ENCODE data around the gene WDR54.
A peak's percentile ranks its signal among the peaks of the same experiment; 100 is the strongest.

Gene WDR54

GRCh38 chr2:74421221-74421870 lies at the start of gene WDR54, which contains the start of gene C2orf81:
WDR54 (plus strand) TSS chr2:74421730; CDS start chr2:74422154, 424 bp downstream.
C2orf81 (minus strand) TSS chr2:74421619; CDS start chr2:74421560, 59 bp downstream.
- DNase-seq = peak; percentile 93

GRCh38 chr2:74372674-74373073 lies 48.9 kb upstream of the WDR54 start:
- DNase-seq = no peak

- DNase-seq = peak; percentile 85
These were observed 48.3 kb upstream of the WDR54 start for GRCh38 chr2:74373221-74373676.

- peak; percentile 19 for DNase-seq
These were observed 47.5 kb upstream of the WDR54 start for GRCh38 chr2:74373985-74374384.

- DNase-seq = peak; percentile 87
These were observed 46.9 kb upstream of the WDR54 start for GRCh38 chr2:74374509-74375205.

GRCh38 chr2:74375838-74376237 lies 45.7 kb upstream of the WDR54 start:
- no peak for DNase-seq

GRCh38 chr2:74378007-74378406 lies 43.5 kb upstream of the WDR54 start:
- DNase-seq = no peak

GRCh38 chr2:74379851-74380789 lies 41.4 kb upstream of the WDR54 start, which contains the start of gene DCTN1:
DCTN1 (minus strand) TSS chr2:74380311; CDS start chr2:74380037, 274 bp downstream.
- peak; percentile 6 for DNase-seq

- DNase-seq = no peak
These were observed 39.8 kb upstream of the WDR54 start for GRCh38 chr2:74381751-74382150.

- no peak for DNase-seq
These were observed 38.3 kb upstream of the WDR54 start for GRCh38 chr2:74383254-74383653.

GRCh38 chr2:74384051-74384450 lies 37.5 kb upstream of the WDR54 start:
- DNase-seq = no peak

GRCh38 chr2:74385396-74385795 lies 36.1 kb upstream of the WDR54 start:
- DNase-seq = no peak

- DNase-seq = no peak
These were observed 34.2 kb upstream of the WDR54 start for GRCh38 chr2:74387346-74387745.

- DNase-seq = no peak
These were observed 30.9 kb upstream of the WDR54 start for GRCh38 chr2:74390606-74391005.

GRCh38 chr2:74391209-74391579 lies 30.3 kb upstream of the WDR54 start:
- DNase-seq = no peak

- peak; percentile 81 for DNase-seq
These were observed 29.7 kb upstream of the WDR54 start for GRCh38 chr2:74391580-74392448.

GRCh38 chr2:74392449-74392743 lies 29.1 kb upstream of the WDR54 start:
- DNase-seq = no peak

- DNase-seq = no peak
These were observed 28.0 kb upstream of the WDR54 start for GRCh38 chr2:74393525-74393924.

- no peak for DNase-seq
These were observed 25.4 kb upstream of the WDR54 start for GRCh38 chr2:74396149-74396548.

- DNase-seq = no peak
These were observed 21.7 kb upstream of the WDR54 start for GRCh38 chr2:74399785-74400184.

GRCh38 chr2:74401891-74402290 lies 19.6 kb upstream of the WDR54 start:
- no peak for DNase-seq

GRCh38 chr2:74406035-74406434 lies 15.5 kb upstream of the WDR54 start:
- DNase-seq = no peak

Data from DMS79 (cell line).